Measurements from ENCODE around the gene GREM1.

GRCh38 chr15:32767236-32767635 is 49.4 kb downstream of the GREM1 start:
- no peak for TF ChIP-seq CTCF (IDR thresholded peaks at IDR 0.05; ENCODE audit: borderline replicate concordance, extremely low read depth, low read length, poor library complexity, severe bottlenecking)
- no peak for TF ChIP-seq EZH2 (IDR thresholded peaks at IDR 0.05; ENCODE audit: borderline replicate concordance, low read depth, low read length, severe bottlenecking)
